ENCODE results near the gene LZTR1. TPM values are rescaled to one million over a fixed set of nuclear protein-coding genes. Genes with fewer than 3 reads are reported as not detected.

The LZTR1 gene
- total RNA-seq, 4 donors from 2014 or later, result 45.4 to 63.0 (median 53.4) TPM

DNA sequence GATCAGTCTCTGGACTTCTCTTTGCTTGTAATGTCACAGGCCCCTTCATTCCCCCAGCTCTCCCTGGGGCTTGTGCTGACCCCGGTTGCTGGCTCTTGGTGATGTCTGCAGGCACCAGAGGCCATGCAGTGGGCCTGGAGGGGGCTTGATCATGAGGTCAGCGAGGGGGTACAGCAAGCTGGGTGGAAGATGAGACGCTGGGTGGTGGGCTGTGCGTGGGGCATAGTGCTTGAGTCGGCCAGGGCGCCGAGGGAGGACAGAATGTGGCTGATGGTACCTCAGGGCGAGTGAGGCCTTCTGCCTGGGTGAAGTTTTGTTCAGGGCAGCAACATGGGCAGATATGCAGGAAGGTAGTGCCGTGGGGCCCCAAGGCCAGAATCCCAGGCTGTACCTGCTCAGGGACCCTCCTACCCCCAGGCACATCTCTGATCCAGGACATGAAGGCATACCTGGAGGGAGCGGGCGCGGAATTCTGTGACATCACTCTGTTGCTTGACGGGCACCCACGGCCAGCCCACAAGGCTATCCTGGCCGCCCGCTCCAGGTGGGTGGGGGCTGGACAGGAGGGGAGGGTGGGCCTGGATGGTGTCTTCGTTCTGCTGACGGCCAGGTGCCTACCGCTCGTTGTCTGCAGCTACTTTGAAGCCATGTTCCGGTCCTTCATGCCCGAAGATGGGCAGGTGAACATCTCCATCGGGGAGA is 13.4 kb downstream of the LZTR1 start:
- no peak for ATAC-seq
- Histone ChIP-seq H3K36me3 (peaks cover 0 to 100% of the 10 kb centered on the region in 2 donors), H3K27ac (no peak overlapping the region), H3K4me3 (no peak overlapping the region), H3K4me1 (peaks cover 0 to 25% (median 11%) of the 10 kb centered on the region in 3 donors), H3K27me3 (no peaks in the 10 kb centered on the region), H3K9me3 (no peaks in the 10 kb centered on the region)
- 98% methylated on average over 8 of the region's 23 CpGs; no CpG with 5 or more reads in 1 of the 2 donors for WGBS, 2 donors (ENCODE audit: low coverage in 1 of 2)
- TF ChIP-seq POLR2A (IDR thresholded peaks at IDR 0.05), result no peak
- no peak for TF ChIP-seq EP300 (IDR thresholded peaks at IDR 0.05)
- no peak for TF ChIP-seq POLR2AphosphoS5 (IDR thresholded peaks at IDR 0.05)
- TF ChIP-seq, protein P1, sequence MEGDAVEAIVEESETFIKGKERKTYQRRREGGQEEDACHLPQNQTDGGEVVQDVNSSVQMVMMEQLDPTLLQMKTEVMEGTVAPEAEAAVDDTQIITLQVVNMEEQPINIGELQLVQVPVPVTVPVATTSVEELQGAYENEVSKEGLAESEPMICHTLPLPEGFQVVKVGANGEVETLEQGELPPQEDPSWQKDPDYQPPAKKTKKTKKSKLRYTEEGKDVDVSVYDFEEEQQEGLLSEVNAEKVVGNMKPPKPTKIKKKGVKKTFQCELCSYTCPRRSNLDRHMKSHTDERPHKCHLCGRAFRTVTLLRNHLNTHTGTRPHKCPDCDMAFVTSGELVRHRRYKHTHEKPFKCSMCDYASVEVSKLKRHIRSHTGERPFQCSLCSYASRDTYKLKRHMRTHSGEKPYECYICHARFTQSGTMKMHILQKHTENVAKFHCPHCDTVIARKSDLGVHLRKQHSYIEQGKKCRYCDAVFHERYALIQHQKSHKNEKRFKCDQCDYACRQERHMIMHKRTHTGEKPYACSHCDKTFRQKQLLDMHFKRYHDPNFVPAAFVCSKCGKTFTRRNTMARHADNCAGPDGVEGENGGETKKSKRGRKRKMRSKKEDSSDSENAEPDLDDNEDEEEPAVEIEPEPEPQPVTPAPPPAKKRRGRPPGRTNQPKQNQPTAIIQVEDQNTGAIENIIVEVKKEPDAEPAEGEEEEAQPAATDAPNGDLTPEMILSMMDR (IDR thresholded peaks at IDR 0.05), result no peak

DNA sequence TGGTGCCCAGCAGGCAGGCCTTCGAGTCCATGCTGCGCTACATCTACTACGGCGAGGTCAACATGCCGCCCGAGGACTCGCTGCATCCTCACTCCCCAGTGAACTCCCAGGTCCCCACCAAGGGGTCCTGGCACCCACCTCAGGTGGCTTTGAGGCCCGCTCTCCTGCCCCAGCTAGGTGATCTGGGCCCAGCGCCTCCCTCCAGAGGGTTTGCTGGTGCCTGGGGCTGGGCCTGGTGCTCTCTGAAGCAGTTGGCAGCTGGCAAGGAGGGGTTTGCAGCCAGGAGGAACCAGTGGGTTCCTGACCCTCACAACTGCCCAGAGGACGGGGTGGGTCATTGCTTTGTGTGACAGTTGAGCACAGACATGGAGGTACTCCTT is 13.9 kb downstream of the LZTR1 start:
- H3K9me3 ChIP-seq, result no peaks in the 10 kb centered on the region

DNA sequence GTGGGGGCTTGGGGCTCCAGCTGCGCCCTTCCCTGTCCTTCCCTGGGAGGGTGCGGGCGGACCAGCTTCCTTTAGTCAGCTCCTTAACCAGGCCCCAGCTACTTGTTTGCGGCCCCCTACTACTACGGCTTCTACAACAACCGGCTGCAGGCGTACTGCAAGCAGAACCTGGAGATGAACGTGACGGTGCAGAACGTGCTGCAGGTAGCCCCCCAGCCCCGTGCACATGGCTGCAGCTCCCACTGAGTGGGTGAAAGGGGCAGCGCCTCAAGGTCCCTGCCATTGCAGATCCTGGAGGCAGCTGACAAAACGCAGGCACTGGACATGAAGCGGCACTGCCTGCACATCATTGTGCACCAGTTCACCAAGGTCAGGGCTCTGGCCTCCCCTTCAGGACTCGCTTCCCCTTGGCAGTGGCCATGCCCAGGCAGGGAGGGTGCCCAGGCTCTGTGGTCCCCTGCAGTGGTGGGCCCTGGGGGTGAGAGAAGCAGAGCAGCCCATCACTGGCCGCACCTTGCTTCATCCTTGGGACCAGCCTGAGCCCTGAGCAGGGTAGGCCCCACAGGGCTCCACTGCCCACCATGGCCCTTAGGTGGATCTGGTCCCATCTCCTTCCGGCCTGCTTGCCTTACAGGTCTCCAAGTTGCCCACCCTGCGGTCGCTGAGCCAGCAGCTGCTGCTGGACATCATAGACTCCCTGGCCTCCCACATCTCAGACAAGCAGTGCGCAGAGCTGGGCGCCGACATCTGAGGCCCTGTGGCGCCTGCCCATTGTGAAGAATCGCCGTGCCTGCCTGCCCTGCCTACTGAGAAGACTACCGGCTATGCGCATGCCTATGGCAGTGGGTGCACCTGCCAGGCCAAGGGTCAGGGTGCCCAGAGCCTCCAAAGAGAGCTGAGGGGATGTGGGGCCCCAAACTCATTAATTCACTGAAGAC is 14.8 kb downstream of the LZTR1 start:
- 100% methylated on average over 1 of the region's 27 CpGs; no CpG with 5 or more reads in 1 of the 2 donors for WGBS, 2 donors (ENCODE audit: low coverage in 1 of 2)
- H3K36me3 ChIP-seq, result peaks cover 0 to 86% of the 10 kb centered on the region in 2 donors

More for the DNA sequence above, 13.9 kb downstream of the LZTR1 start:
- H3K27ac ChIP-seq, result no peak overlapping the region
- no peaks in the 10 kb centered on the region for H3K27me3 ChIP-seq
- no peak for TF ChIP-seq POLR2AphosphoS5 (IDR thresholded peaks at IDR 0.05)
- TF ChIP-seq, protein P1 (IDR thresholded peaks at IDR 0.05), result no peak
- TF ChIP-seq EP300 (IDR thresholded peaks at IDR 0.05), result no peak
- no peak for TF ChIP-seq POLR2A (IDR thresholded peaks at IDR 0.05)
- no CpG with 5 or more reads among the region's 10 CpGs for WGBS, 2 donors (ENCODE audit: low coverage in 1 of 2)
- peaks cover 0 to 30% (median 17%) of the 10 kb centered on the region in 3 donors for H3K4me1 ChIP-seq
- no peak for ATAC-seq
- H3K36me3 ChIP-seq, result peaks cover 0 to 95% of the 10 kb centered on the region in 2 donors
- no peak overlapping the region for H3K4me3 ChIP-seq

DNA sequence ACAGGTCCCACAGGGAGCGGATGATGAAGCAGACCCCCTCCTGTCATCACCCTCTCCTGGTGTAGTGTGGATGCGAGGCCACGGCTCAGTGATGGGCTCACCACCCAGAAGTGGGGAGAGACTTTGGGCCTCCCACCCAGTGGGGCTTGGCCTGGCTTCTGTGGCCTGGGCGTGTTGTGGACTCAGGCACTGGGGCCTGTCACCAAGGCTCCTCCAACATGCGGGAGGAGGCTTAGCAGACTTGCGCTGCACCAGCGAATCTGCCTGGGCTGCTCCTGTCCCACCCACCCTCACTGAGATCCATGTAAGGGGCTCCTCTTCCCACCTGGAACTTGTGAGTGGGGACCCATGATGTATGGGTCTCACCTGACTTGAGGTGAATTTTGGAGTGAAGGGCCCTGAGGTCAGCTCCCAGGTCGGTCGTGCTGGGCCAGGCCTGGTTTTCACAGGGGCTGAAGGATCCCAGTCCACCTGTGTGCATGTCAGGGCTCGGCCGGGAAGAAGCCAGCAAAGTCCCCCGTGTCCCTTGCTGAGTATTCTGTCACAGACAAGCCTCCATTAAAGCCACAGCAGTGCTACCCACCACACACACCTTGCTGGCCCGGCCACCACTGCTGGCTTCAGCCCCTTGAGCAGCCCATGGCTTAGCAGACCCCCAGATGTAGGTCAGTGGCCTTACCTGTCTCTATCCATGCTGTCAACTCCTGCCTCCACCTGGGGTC is 15.6 kb downstream of the LZTR1 start:
- 72% methylated on average over 4 of the region's 13 CpGs; no CpG with 5 or more reads in 1 of the 2 donors for WGBS, 2 donors (ENCODE audit: low coverage in 1 of 2)
- TF ChIP-seq EP300 (IDR thresholded peaks at IDR 0.05), result no peak
- no peak for TF ChIP-seq POLR2A (IDR thresholded peaks at IDR 0.05)
- TF ChIP-seq, protein P1 (IDR thresholded peaks at IDR 0.05), result no peak
- TF ChIP-seq POLR2AphosphoS5 (IDR thresholded peaks at IDR 0.05), result no peak
- H3K4me3 ChIP-seq, result no peak overlapping the region
- H3K9me3 ChIP-seq, result no peaks in the 10 kb centered on the region
- peaks cover 0 to 78% of the 10 kb centered on the region in 2 donors for H3K36me3 ChIP-seq
- H3K27me3 ChIP-seq, result no peaks in the 10 kb centered on the region
- H3K27ac ChIP-seq, result peak overlapping the region in 1 of 4 donors; percentile 11
- ATAC-seq, result no peak
- H3K4me1 ChIP-seq, result peaks cover 0 to 35% (median 19%) of the 10 kb centered on the region in 3 donors

More for the DNA sequence above, 14.8 kb downstream of the LZTR1 start:
- H3K4me3 ChIP-seq, result no peak overlapping the region
- no peaks in the 10 kb centered on the region for H3K27me3 ChIP-seq
- no peak for ATAC-seq
- no peak overlapping the region for H3K27ac ChIP-seq
- TF ChIP-seq, protein P1 (IDR thresholded peaks at IDR 0.05), result no peak
- TF ChIP-seq POLR2A (IDR thresholded peaks at IDR 0.05) (no peak), POLR2AphosphoS5 (IDR thresholded peaks at IDR 0.05) (no peak), EP300 (IDR thresholded peaks at IDR 0.05) (no peak)
- H3K9me3 ChIP-seq, result no peaks in the 10 kb centered on the region
- H3K4me1 ChIP-seq, result peaks cover 0 to 34% (median 19%) of the 10 kb centered on the region in 3 donors
